NCI-H446 (cell line): Measurements from ENCODE around the gene ABCA5.

ENCODE experiments used
- DNase-seq, 2 experiments: peaks; one replicate each; lab custom pipeline; 2025; lab: John Stamatoyannopoulos, UW

Gene ABCA5

DNA sequence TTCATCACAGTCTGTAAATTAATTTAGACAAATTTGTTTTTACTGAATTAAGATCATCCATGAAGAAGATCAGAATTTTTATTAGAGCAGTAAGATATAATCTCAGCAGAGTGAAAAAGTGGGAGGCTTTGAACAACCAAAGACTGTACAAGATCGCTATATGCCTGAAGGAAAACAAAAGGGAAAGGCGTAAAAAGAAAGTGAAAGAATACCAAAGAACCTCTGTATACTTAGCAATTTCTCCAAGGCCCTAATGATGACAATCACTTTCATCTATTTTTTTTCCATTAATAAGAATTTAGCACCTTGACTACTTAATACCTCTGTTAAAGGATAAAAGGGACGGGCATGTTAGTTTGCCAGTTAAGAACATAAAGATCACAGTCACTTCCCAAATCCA is 59.7 kb downstream of the ABCA5 start:
- no peak for DNase-seq

DNA sequence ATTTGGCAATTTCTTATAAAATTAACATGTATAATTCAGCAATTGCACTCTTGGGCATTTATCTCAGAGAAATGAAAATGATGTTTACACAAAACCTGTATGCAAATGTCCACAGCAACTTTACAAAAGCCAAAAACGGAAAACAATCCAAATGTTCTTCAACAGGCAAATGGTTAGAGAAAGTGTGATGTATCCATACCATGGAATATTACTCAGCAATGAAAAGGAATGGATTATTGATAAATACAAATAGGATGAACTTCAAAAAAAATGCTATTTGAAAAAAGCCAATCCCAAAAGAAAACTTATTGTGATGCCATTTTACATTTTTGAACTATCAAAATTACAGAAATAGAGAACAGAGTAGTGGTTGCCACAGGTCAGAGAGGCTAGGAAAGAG is 61.1 kb downstream of the ABCA5 start:
- no peak for DNase-seq

DNA sequence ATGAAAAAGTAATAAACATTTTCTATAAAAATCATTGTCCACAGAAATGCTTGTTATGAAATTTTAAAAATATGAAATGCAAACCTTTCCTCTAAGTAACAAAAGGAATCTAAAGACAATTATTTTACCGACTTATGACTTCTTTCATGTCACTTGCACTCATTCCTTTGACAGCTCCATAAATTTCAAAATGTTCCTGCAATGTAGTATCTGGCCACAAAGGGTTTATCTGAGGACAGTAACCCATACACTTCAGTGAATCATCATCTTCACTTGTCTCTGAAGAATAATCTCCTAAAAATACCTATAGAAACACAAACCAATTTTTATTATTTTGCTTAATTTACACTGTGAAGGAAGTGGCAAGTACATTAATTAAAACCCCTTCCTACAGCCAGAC is 72.7 kb downstream of the ABCA5 start:
- DNase-seq = no peak

DNA sequence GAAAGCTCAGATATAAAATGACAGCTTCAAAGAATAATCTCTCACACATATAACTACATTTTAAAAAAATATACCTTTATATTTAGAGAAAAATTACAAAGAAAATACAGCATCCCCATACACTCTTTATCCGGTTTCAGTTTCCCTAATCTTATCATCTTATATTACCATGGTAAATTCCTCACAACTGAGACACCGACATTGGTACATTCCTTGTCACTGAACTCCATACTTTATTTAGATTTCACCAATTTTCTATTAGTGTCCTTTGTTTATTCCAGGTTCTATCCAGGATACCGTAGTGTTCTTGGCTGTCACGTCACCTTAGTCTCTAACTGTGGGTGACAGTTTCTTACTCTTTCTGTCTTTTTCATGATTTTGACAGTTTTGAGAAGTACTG is 76.3 kb downstream of the ABCA5 start:
- DNase-seq = no peak

DNA sequence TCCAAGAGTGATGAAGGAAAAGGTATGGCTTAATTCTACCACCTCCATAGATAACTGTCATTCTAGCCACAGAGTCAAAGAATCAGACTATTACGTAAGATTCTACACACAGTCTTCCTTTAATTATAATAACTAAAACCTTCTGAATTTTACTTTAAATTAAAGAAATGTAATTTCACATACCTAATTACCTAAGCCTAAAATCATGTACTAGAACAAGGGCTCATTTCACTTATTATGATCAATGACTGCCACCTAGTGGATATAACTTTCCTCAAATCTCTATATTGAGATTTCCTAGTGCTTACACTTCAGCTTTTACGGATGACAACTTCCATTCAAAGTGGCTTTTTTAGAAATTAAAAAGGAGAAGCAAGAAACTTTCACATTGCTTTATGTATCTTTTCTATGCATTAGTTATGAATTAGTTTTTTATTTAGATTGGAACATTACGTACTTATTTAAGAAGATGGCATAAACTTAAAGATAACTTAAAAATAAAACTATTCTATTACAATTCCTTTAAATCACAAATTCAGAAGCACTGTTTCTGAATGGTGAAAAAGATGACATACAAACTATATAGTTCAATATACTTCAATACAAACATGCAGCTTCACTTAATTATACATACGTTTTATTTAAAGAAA is 80.1 kb downstream of the ABCA5 start:
- DNase-seq = peak; percentile 3 to 32

DNA sequence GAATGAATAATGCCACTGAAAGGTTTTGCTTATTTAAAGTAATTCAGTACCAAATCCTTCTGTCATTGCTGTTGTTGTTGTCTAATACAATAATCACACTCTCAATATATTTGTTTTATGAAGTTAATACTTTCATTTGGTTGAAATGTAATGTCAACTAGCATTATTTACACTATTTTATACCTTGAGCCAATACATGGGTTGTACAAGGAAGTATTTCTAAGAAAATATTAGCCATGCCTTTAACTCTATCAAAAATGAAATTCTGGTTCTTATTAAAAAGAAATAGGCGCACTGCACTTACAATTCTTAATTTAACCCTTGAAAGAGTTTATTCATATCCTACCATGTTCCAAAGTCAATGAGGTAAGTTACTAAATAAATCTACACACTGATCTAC is 80.7 kb downstream of the ABCA5 start:
- no peak for DNase-seq

DNA sequence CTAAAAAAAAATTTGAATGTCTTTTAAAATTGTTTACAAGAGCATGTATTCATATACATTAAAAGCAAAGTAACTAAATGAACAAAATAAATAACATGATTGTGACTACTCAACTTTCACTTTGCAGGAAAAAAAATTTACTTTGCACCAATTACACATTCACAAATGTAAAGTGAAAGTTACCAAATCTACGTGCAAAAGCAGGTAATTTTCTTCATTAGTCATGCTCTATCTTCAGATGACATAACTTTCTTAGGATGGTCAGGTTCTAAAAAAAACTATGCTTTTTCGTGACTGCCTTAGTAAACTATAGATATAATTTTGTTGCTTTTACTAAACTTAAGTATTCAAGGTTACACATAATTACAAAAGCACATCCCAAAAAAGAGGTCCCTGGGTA is 81.3 kb downstream of the ABCA5 start:
- DNase-seq = no peak

DNA sequence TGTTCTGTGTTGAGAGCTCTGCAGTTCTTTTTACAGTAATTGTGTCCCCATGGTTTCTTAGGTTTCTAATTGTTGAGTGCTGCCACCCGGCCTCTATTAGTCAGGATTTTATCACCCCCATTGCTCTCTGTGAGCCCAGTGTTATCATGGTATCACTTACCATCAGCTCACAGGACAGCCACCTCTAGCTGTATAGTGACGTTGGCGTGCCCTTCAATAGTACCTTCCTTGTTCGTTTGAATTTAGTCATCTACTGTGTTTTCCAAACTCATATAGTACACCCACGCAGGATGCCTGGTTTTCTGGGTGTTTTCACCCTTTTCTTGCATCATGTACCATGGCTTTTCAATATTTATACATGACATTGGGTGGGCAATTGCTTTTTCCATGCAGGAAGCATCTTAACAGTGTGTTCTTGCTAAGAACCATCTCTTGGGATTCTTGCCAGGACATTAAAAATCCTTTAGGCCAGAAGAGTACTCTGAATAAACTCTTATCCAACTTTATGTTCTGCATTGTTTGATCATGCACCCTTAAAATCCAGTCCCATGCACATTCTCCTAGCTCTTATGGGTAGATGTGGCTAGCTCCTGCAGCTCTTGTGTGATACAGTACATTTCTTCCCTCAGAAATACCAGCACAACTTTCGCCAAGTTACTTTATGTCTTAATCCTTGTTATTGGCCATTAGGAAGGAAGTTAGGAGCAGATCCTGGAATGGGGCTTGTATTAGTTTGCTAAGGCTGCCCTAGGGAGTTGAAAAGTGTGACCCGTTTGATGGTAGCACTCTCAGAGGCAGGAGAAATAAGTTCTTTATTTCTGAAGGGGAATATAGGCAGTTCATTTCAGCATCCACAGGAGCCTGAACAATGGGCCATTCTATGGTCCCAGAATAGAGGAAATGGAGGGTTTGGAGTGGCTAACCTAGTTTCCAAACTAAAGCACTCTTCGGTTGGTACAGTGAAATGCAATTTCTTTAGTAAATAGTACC is 87.0 kb downstream of the ABCA5 start:
- DNase-seq = no peak

DNA sequence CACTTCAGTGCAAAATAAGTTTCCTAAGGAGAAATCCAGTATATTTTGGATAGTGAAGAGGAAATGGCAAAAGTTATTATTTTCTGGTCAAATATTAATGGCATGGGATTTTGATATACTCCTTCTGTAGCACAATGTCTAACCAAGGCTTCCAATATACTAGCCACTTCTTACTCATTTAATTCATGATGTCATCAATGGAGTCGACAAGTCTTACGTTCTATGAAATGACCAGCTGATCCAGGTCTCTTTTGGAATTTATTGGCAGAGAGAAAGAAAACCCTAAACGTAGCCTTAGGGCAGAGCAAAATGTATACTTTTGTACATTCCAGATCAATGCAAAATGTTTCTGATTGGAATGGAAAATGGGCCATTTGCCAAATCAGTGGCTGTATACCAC is 90.0 kb downstream of the ABCA5 start:
- no peak for DNase-seq

DNA sequence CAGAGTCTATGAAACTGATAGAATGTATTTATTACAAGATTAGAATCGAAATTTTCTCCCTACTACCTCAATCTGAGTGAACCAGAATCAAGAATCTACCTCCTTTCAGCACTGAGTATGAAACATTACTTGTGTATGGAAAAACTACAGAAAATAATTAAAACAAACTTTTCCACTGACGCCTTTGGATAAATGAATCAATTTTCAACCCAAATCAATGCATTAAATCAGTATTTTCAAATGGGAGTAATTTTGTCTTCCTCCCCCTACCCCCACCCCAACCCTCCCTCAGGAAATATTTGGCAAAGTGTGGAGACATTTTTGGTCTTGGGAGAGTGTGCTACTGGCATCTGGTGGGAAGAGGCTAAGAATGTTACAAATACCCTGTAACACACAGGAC is 90.5 kb downstream of the ABCA5 start:
- no peak for DNase-seq

DNA sequence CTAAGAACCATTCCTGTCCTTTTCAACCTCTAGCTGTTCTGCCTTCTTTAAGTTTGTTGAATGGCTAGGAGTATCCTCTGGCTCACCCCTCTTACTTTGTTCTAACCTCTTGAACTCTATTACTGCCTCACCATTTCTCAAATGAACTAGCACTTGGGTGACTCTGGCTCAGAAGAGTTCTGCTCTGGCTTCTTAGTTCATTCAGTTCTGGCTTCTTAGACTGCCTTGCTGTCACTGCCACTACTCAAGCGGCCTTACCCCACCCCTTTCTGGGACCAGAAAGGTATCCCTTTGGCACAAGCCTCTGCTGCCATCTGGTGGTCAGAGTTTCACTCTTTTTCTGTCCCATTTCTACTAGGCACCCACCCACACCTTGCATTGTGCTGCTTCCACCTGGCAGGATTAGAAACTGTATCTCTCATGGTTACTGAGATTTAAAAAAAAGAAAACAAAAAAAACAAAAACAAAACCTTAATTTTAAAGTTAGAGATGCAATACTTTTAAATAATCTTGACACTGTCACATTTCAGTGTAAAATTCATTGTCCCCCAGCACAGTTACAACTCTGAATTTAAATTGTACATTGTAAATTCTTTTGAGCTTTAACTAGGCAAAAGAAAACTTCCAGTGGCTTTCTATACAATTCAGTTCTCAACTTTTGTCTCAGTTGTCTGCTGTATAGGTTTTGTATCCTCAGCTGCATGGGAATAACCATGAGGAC is 91.4 kb downstream of the ABCA5 start:
- DNase-seq = peak; percentile 48 to 76

DNA sequence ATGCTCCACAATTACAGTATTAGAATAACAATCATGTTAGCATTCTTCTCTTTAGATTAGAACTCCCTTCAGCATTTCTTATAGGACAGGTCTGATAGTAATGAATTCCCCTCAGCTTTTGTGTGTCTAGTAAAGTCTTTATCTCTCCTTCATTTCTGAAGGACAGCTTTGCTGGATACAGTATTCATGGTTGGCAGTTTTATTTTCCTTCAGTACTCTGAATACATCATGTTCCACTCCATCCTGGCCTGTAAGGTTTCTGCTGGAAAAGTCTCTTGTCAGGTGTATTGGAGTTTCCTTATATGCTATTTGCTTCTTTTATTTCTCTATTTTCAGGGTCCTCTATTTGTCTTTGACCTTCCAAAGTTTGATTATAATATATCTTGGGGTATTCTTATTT is 94.3 kb downstream of the ABCA5 start:
- DNase-seq = no peak

DNA sequence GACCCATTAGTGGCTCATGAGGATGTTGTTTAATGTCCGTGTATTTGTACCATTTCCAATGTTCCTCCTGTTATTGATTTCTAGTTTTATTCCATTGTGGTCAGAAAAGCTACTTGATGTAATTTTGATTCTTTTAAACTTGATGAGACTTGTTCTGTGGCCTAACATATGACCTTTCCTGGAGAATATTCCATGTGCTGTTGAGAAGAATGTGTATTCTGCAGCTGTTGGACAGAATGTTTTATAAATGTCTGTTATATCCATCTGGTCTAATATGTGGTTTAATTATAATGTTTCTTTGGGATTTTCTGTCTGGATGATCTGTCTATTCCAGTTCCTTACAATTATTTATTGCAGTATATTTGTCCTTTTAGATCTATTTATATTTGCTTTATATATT is 95.4 kb downstream of the ABCA5 start:
- DNase-seq = no peak

DNA sequence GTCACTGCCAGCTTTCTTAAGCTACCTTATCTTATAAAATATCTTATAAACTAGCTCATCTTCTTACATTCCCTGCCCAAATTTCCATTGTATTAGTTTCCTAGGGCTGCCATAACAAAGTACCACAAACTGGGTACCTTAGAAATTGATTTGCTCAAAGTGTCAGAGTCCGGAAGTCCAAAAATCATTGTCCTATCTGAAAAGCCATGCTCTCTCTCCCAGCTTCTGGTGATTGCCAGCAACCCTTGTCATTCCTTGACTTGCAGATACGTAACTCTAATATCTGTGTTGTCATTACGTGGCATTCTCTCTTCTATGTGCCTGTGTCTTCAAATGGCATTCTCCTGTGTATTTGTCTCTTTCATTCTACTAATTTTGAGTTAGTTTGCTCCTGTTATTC is 96.0 kb downstream of the ABCA5 start:
- no peak for DNase-seq

DNA sequence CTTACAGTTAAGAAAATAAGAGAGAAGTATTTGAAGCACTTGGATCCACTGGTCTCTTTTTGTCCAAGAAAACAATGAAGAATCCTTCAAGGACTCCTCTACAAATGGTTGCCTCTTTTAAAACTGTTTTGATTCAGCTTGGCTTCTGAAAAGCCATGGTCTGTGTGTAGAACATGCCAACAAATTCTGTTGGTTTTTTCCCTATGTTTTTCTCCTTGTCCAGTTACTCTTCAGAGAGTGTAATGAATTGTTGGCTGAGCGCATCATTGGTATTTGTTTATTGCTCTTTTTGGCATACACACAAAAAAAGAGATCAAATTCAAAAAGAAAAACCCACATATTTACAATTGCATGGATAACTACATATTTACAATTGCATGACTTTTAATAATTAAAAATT is 98.4 kb downstream of the ABCA5 start, which contains the start of gene ABCA10:
Gene ABCA10 (minus strand): TSS at position 249 of the 400 bp plus-strand sequence. CDS start 3,466 bp downstream, outside the sequence.
- no peak for DNase-seq

DNA sequence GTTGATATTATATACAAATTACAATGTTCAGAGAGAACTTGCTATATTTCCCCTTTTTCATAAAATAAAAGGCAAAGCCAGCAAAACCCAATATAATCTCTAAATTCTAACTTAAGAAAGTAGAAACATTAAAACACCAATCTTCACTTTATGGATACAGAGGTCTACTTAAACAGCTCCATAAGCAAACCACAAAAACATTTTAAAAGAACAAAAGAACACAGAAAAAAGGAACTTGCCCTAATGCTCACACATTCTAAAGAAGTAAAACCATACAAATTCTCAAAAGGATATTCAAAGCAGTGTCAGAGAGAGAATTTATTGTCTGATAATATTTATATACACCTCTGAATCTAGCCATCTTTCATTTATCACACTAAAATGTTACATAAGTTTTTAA is 98.9 kb downstream of the ABCA5 start:
- DNase-seq = no peak

DNA sequence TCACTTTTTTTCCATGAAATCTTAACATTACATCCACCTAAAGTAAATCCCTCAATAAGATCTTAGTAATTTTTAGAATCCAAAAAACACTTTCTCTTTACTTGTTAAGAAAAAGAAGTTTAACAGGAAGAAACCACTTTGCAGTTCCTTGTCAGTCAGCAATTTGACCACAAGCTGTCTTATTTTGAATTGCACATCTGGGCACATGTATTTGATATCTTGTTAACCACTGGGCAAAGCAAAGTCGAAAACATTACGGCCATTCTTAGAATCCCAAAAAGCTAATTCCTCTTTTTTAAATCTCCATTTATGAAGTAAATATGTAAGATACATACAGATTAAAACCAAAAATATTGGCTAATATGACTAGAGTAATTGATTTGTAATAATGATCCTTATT is 99.4 kb downstream of the ABCA5 start:
- DNase-seq = no peak

DNA sequence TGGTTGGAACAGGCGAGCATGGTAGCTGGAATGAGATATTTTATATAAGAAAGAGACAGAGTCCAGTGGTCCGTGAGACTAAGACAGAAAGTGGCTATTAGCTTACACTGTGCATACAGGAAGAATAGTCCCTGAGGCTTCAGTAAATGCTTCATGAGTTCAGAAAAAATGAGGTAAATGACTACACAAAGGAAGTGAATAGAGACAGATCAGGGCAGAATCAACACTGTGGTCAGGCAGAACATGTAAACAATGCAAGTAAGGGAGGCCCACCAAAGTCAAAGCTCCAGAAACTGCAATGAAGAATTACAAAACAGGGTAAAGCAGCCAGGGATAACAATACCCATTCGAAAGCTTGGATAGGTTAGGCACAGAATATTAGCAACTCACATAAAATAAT is 103.1 kb downstream of the ABCA5 start:
- no peak for DNase-seq

DNA sequence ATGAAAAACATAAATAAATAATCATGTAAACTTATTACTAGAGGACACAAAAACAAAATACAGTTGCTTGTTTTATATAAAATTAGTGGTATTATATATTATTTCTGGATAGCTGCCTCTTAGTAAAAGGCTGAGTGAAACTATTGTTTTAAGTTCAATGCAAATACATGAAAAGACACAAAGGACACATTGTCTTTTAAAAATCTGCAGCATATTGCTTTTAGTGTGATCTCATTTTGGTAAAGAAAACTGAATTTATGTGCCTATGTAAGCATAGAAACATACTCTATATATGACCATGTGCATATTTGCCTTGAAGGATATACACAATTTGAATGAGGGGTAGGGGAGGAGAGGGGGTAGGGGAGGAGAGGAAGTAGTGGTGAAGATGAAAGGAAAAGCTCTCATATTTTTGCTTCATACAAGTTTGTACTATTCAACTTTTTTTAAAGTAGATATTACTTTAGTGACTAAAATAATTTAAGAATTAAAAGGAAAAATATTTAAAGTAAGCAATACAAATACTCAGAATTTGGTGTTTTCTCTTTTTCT is 104.2 kb downstream of the ABCA5 start:
- no peak for DNase-seq

DNA sequence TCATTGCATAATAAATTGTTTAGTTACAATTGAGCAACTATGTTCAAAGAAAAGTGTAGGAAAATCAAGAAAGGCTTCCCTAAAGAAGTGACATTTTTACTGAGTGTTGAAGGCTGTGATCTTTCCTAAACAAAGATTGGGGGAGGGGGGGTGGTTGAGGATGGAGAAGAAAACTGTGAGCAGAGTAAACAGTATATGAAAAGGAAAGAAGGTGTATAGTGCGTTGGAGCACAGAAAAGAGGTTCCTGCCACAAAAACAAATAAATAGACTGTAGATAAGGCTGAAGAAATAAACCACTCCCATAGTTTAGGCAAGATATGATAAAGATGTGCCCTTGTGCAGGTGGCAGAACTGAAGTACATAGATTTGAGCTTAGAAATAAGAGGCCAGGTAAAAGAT is 106.8 kb downstream of the ABCA5 start:
- no peak for DNase-seq

DNA sequence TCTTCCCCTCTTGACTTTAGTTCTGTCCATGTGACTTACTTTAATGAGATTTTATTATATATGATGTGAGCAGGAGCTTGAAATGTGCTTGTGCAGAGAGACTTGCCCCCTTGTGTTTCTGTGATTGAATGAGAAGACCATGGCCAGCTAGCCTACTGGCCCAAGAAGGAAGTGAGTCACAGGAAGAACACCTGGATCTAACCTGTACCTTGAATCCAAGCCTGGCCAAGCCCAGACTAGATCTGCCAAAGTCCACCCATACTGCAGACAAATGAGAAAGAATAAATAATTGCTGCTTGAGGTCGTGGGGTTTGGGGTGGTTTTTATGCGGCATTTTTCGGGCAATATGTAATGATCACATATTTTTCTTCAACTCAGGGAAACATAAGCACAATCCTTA is 107.9 kb downstream of the ABCA5 start:
- DNase-seq = no peak

DNA sequence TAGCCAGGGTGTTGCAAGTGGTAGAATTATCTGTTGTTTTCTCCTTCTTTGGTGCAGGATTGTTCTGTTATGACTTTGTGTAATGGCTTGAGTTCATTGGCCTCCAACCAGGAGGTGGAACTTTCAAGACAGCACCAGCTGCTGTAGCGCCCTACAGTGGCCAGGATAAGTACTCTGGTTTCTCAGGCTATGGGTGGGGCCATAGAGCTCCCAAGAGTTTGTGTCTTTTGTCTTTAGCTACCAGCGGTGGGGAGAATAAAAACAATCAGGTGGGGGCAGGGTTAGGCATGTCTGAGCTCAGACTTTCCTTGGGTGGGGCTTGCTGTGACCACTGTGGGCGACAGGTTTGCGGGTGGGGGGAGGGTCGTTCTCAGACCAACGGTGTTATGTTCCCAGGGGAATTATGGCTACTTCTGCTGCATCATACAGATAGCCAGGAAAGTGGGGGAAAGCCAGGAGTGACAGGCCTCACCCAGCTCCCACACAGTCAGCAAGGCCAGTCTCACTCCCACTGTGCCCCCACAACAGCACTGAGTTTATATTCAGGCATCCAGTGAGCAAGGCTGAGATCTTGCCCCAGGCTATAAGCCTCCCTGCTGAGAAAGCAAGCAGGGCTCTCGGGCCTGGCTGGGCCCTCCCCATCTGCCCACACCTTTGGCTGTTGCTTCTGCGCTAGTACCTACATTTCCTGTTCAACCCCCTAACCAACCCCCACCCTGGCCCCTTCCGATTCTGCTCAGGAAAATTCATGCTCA is 113.7 kb downstream of the ABCA5 start:
- no peak for DNase-seq
